K562 (cell line): ENCODE results near the gene SLCO1B1. TPM values are rescaled to one million over a fixed set of nuclear protein-coding genes. Genes with fewer than 3 reads are reported as not detected.

Experiments used
- ATAC-seq: fragments of 200-7000 bp; cut with Tn5 transposase; 3 replicates; pipeline ENCODE4 v1.9.1; 2020; ENCODE audit warnings: moderate library complexity
- BruUV-seq: library from RNA; stranded (reverse); fragments of 400-500 nt; replicated peaks from 2 replicates; lab custom pipeline; 2021; lab: Mats Ljungman, UMichigan
- CTCF ChIA-PET: fragments of 300-600 bp; formaldehyde crosslinking; extraction: SDS; loops from one replicate; lab custom pipeline; 2021; ENCODE audit warnings: low intra/inter-chr PET ratio; lab: Yijun Ruan, JAX
- POLR2A ChIA-PET: fragments of 300-600, 350-650 bp; sonication (Branson Sonifier 250); formaldehyde crosslinking; extraction: SDS; loops from one replicate; lab custom pipeline; 2021; ENCODE audit warnings: antibody characterized with exemption, inconsistent platforms; lab: Yijun Ruan, JAX
- DNase-seq, 4 experiments: peaks; one replicate each; pipeline versions ENCODE4 v3.0.0 to v3.0.0-alpha.2; 2011 to 2018; ENCODE audit warnings: low spot score in 3 of 4, mixed read lengths in 3 of 4; ENCODE audit errors: extremely low read depth in 1 of 4
- FAIRE-seq: peaks from 2 replicates; lab custom pipeline; 2011; peaks lifted over from hg19 to GRCh38; lab: Jason Lieb, UNC
- H2AFZ ChIP-seq: 2 replicates; pipeline ENCODE4 v1.6.0; 2011; ENCODE audit warnings: low read depth, low read length, control low read depth, inconsistent platforms
- H3K27ac ChIP-seq: fragments of 200-600 bp; 3 replicates; pipeline ENCODE4 v1.8.0; 2011; ENCODE audit warnings: low read depth, mild to moderate bottlenecking, control low read depth, inconsistent platforms, low read length, moderate library complexity, mixed read lengths; ENCODE audit errors: extremely low read depth
- H3K27me3 ChIP-seq, 2 experiments: fragments of 300-600 bp in 1 of 2; 2 replicates in 1 of 2; 3 replicates in 1 of 2; pipeline versions ENCODE4 v1.6.0 to v1.8.0; 2011; ENCODE audit warnings: inconsistent platforms in 2 of 2, low read length in 2 of 2, mild to moderate bottlenecking in 1 of 2, mixed read lengths in 1 of 2, moderate library complexity in 1 of 2; ENCODE audit not compliant: control insufficient read depth in 2 of 2, insufficient read depth in 2 of 2
- H3K36me3 ChIP-seq: fragments of 300-600 bp; 3 replicates; pipeline ENCODE4 v1.8.0; 2011; ENCODE audit warnings: mild to moderate bottlenecking, low read length, inconsistent platforms; ENCODE audit not compliant: control insufficient read depth, insufficient read depth
- H3K4me1 ChIP-seq, 2 experiments: fragments of 200-600 bp in 1 of 2; replicated peaks in 1 of 2; 2 replicates in 1 of 2; 3 replicates in 1 of 2; pipeline versions ENCODE4 v1.5.1 to v1.8.0; 2011; ENCODE audit warnings: inconsistent platforms in 2 of 2, low read length in 2 of 2, mild to moderate bottlenecking in 1 of 2, mixed read lengths in 1 of 2, moderate library complexity in 1 of 2; ENCODE audit not compliant: control insufficient read depth in 2 of 2, insufficient read depth in 2 of 2
- H3K4me2 ChIP-seq: 2 replicates; pipeline ENCODE4 v1.6.1; 2011; ENCODE audit warnings: low read length, control low read depth, inconsistent platforms, mixed read lengths; ENCODE audit not compliant: insufficient read depth
- H3K4me3 ChIP-seq: fragments of 200-600 bp; sonication (generic), shearing (Covaris generic); 2 replicates; pipeline ENCODE4 v1.5.1; 2016; ENCODE audit warnings: control low read depth, inconsistent platforms
- H3K79me2 ChIP-seq: fragments of 200-600 bp; 3 replicates; pipeline ENCODE4 v1.8.0; 2011; ENCODE audit warnings: low read length, inconsistent platforms; ENCODE audit not compliant: control insufficient read depth, insufficient read depth
- H3K9ac ChIP-seq, 2 experiments: 2 replicates each; pipeline versions ENCODE4 v1.6.0 to v1.6.1; 2011; ENCODE audit warnings: low read depth in 2 of 2, low read length in 2 of 2, control low read depth in 1 of 2, inconsistent platforms in 1 of 2, mild to moderate bottlenecking in 1 of 2, mixed read lengths in 1 of 2; ENCODE audit not compliant: insufficient read depth in 1 of 2
- H3K9me1 ChIP-seq: one replicate; pipeline ENCODE4 v1.6.0; 2011; ENCODE audit warnings: inconsistent platforms, mild to moderate bottlenecking, low read length, moderate library complexity; ENCODE audit not compliant: control insufficient read depth, insufficient read depth
- H3K9me3 ChIP-seq: replicated peaks from 2 replicates; pipeline ENCODE4 v1.5.1; 2011; ENCODE audit warnings: low read depth, low read length, inconsistent platforms; ENCODE audit not compliant: control insufficient read depth, insufficient read depth
- H4K20me1 ChIP-seq: replicated peaks from 2 replicates; pipeline ENCODE4 v1.6.1; 2011; ENCODE audit warnings: low read length, inconsistent platforms, mixed read lengths; ENCODE audit not compliant: control insufficient read depth, insufficient read depth
- ADNP ChIP-seq: fragments of 200-800 bp; sonication (Bioruptor generic); IDR thresholded peaks from 2 replicates; pipeline ENCODE4 v1.6.1; 2016; ENCODE audit warnings: missing genetic modification characterization, missing compliant biosample characterization
- CCNT2 ChIP-seq: IDR thresholded peaks from 2 replicates; pipeline ENCODE4 v1.6.1; 2011; ENCODE audit warnings: borderline replicate concordance, low read depth, mild to moderate bottlenecking, moderate library complexity, mixed read lengths, low read length; ENCODE audit not compliant: insufficient read length; ENCODE audit errors: extremely low read depth
- CREB5 ChIP-seq: fragments of 250-450 bp; sonication (Bioruptor Pico); IDR thresholded peaks from 2 replicates; pipeline ENCODE4 v1.5.0; 2020; ENCODE audit warnings: mild to moderate bottlenecking
- DDX20 ChIP-seq: fragments of 450-650 bp; IDR thresholded peaks from 2 replicates; pipeline ENCODE4 v1.6.1; 2016; ENCODE audit warnings: missing genetic modification characterization, low read depth, mild to moderate bottlenecking, missing compliant biosample characterization, moderate library complexity
- IRF1 ChIP-seq: sonication (generic); formaldehyde crosslinking; IDR thresholded peaks from 2 replicates; pipeline ENCODE4 v1.8.0; 2022; ENCODE audit warnings: missing genetic modification reagents, mild to moderate bottlenecking, borderline replicate concordance
- NFATC3 ChIP-seq: fragments of 450-650 bp; IDR thresholded peaks from 2 replicates; pipeline ENCODE4 v1.6.1; 2017; ENCODE audit warnings: mild to moderate bottlenecking
- PCBP1 ChIP-seq: fragments of 200-400 bp; formaldehyde crosslinking; IDR thresholded peaks from 2 replicates; pipeline ENCODE4 v1.6.1; 2018; ENCODE audit warnings: mild to moderate bottlenecking, low read depth, low read length; ENCODE audit not compliant: poor library complexity, severe bottlenecking
- POLR2AphosphoS2 ChIP-seq: IDR thresholded peaks from 2 replicates; pipeline ENCODE4 v1.6.1; 2012; ENCODE audit warnings: low read length, improper control_type of control experiment
- RERE ChIP-seq: sonication (generic); formaldehyde crosslinking; IDR thresholded peaks from 2 replicates; pipeline ENCODE4 v1.8.0; 2023; ENCODE audit warnings: missing genetic modification reagents, mild to moderate bottlenecking, borderline replicate concordance
- YY1 ChIP-seq, 3 experiments: IDR thresholded peaks; 2 replicates each; pipeline ENCODE4 v1.6.1; 2011; ENCODE audit warnings: low read length in 2 of 3, mild to moderate bottlenecking in 2 of 3, moderate library complexity in 2 of 3, borderline replicate concordance in 1 of 3, control low read depth in 1 of 3, low read depth in 1 of 3; ENCODE audit not compliant: insufficient read depth in 3 of 3, insufficient replicate concordance in 2 of 3, control insufficient read depth in 1 of 3, insufficient read length in 1 of 3; ENCODE audit errors: extremely low read depth in 1 of 3
- ZNF507 ChIP-seq: conservative IDR thresholded peaks from 2 replicates; pipeline ENCODE4 v1.6.1; 2017; ENCODE audit warnings: missing genetic modification characterization, missing compliant biosample characterization
- WGBS: fragments of 100-300 bp; shearing (Covaris generic); methylation state at CpG from one replicate; pipeline ENCODE4 v1.1.6; 2016; ENCODE audit warnings: low coverage, mixed read lengths; ENCODE audit not compliant: insufficient coverage; ENCODE audit errors: missing lambda C conversion rate; 5-methylcytosine and 5-hydroxymethylcytosine counted together
- in situ Hi-C: fragments of 300-500 bp; cut with MboI; formaldehyde crosslinking; loops from 4 replicates; pipeline ENCODE4 v1.15.0; 2018; ENCODE audit warnings: inconsistent platforms, mixed read lengths
- intact Hi-C: fragments of 100-400 bp; cut with micrococcal nuclease; formaldehyde crosslinking; loops from 2 replicates; pipeline ENCODE4 v1.14.2; 2022
- polyA plus RNA-seq, 8 experiments: library from polyadenylated mRNA; depleted of rRNA in 4 of 8; stranded (reverse) in 5 of 8; unstranded in 3 of 8; fragments of >200 nt; fragmentation: Nextera tagmentation in 2 of 8; fragmentation: Illumina TruSeq in 1 of 8; extraction: Ambion mirVana in 2 of 8; extraction: Trizol in 1 of 8; gene quantifications; 2 replicates each; pipeline versions ENCODE4 v1.2.1 to v1.2.3, GENCODE V29; 2011 to 2014; ENCODE audit warnings: inconsistent platforms in 1 of 8, missing spikeins in 1 of 8
- total RNA-seq, 7 experiments: library from RNA; depleted of rRNA in 6 of 7; stranded (reverse); fragments of >200 nt in 6 of 7; fragmentation: Illumina TruSeq in 2 of 7; extraction: Trizol in 2 of 7; gene quantifications; 2 replicates each; pipeline versions ENCODE4 v1.2.1 to v1.2.3, GENCODE V29; 2011 to 2021; ENCODE audit warnings: low replicate concordance in 1 of 7

Gene SLCO1B1
- total and polyA plus RNA-seq, 9 of the 15 experiments (the other 6 are each of a cell fraction or from before 2014, with no cell fraction given) = 0.04 TPM; not detected in 8

- WGBS = 5% methylated on average over 3 of the region's 3 CpGs
- Histone ChIP-seq H3K4me1 (no peaks in the 10 kb centered on the region), H3K4me3 (no peak overlapping the region), H3K27ac (no peak overlapping the region), H3K9me3 (no peaks in the 10 kb centered on the region), H3K4me2 (no peak overlapping the region), H2AFZ (no peak overlapping the region), H3K36me3 (no peaks in the 10 kb centered on the region), H4K20me1 (no peaks in the 10 kb centered on the region), H3K9me1 (no peaks in the 10 kb centered on the region), H3K27me3 (no peaks in the 10 kb centered on the region), H3K79me2 (no peaks in the 10 kb centered on the region), H3K9ac (no peak overlapping the region)
- DNase-seq = no peak
- ChIA-PET POLR2A (no interaction called here), CTCF (no interaction called here)
- no TSS peak for BruUV-seq
- ATAC-seq = no peak
- intact Hi-C loops (no loop called here), in situ Hi-C loops (no loop called here)
- TF ChIP-seq ADNP (tag) (no peak), CCNT2 (no peak), RERE (CRISPR knock-in tag) (no peak), ZNF507 (tag) (no peak), PCBP1 (no peak), CREB5 (CRISPR knock-in tag) (no peak), IRF1 (CRISPR knock-in tag) (no peak), NFATC3 (no peak), POLR2AphosphoS2 (no peak), YY1 (IDR thresholded peaks at IDR 0.05; ENCODE audit: borderline replicate concordance in 1 of 3, control insufficient read depth in 1 of 3, extremely low read depth in 1 of 3, insufficient read depth in 3 of 3, insufficient read length in 1 of 3, insufficient replicate concordance in 2 of 3, low read depth in 1 of 3, low read length in 2 of 3) (no peak), DDX20 (tag) (no peak)
- no peak for FAIRE-seq
These were observed 1.6 kb upstream of the SLCO1B1 start for GRCh38 chr12:21129351-21129750.
